ENCODE data around the gene FXR1. TPM values are rescaled to one million over a fixed set of nuclear protein-coding genes. Genes with fewer than 3 reads are reported as not detected.

The FXR1 gene
- total and polyA plus RNA-seq, 2 of the 4 experiments (the other 2 are of a cell fraction) = 110 to 182 TPM

DNA sequence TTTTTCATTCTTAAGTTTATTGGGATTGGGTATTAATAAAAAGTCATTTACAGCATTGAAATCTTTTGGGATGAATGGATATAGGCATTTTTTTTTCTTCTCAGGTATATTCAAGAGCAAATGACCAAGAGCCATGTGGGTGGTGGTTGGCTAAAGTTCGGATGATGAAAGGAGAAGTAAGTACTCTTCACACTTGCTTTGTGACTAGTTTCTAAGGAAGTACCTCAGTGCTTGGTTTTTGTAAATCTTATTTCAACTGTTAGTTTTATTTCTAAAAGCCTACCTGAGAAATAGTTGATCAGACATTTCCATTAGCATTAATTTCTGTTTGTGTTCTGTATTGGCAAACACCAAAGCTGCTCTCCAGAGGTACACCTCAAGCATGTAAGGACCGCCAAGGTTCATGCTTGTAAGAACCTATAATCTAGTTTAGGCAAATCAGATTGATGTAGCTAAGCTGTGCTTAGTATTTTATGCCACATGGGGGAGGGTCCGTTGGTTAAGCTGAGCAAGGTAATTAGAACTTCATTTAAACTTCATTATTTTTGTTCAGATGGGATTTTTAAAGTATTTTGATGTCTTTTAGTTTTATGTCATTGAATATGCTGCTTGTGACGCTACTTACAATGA, 35.4 kb downstream of the FXR1 start:
- BruUV-seq (replicated peaks) = no TSS peak
- no peak overlapping the region for H2AK5ac ChIP-seq (ENCODE audit: low read depth, low read length)
- no peak for TF ChIP-seq RCOR1 (IDR thresholded peaks at IDR 0.05; ENCODE audit: insufficient replicate concordance, low read length)
- H2AK9ac ChIP-seq (replicated peaks; ENCODE audit: low read depth, low read length, poor library complexity) = no peak overlapping the region
- no peaks in the 10 kb centered on the region for H3K9me3 ChIP-seq (ENCODE audit: control insufficient read depth, insufficient read depth, low read length)
- H3K79me1 ChIP-seq (ENCODE audit: low read depth in 1 of 2, low read length in 2 of 2) = peaks cover 21 to 24% of the 10 kb centered on the region in 2 experiments
- no peak overlapping the region for H3K4ac ChIP-seq (ENCODE audit: low read depth, low read length)
- H4K20me1 ChIP-seq (ENCODE audit: insufficient read depth, low read length) = peaks cover 10% of the 10 kb centered on the region; the same call in 1 of the 2 replicates
- H3K4me2 ChIP-seq (ENCODE audit: low read depth, low read length) = no peak overlapping the region
- H3K23ac ChIP-seq (ENCODE audit: low read depth, low read length) = no peak overlapping the region
- ChIA-PET POLR2A (ENCODE audit: unreplicated experiment) (no interaction called here), CTCF (no interaction called here)
- H3K27ac ChIP-seq (ENCODE audit: insufficient read depth, low read length) = no peak overlapping the region
- H3K4me1 ChIP-seq (ENCODE audit: control insufficient read depth, insufficient read depth, low read length) = no peaks in the 10 kb centered on the region
- no peak overlapping the region for H2AFZ ChIP-seq (replicated peaks; ENCODE audit: low read length, poor library complexity)
- no peak overlapping the region for H4K8ac ChIP-seq (ENCODE audit: low read depth in 2 of 2, low read length in 2 of 2)
- no CpG with 5 or more reads among the region's 4 CpGs for WGBS, 2 experiments (ENCODE audit: extremely low coverage in 2 of 2, insufficient read length in 1 of 2)
- no peak overlapping the region for H2BK20ac ChIP-seq (ENCODE audit: low read depth, low read length)
- dilution Hi-C loops (cut with HindIII; ENCODE audit: low sequenced_read_pairs, unreplicated experiment) = no loop called here
- no peak overlapping the region for H4K5ac ChIP-seq (ENCODE audit: low read depth, low read length)
- H3K9me1 ChIP-seq (ENCODE audit: insufficient read depth, low read length) = no peaks in the 10 kb centered on the region
- intact Hi-C loops (cut with micrococcal nuclease) = no loop called here
- H2BK120ac ChIP-seq (ENCODE audit: low read depth, low read length) = no peak overlapping the region
- no peak overlapping the region for H3K9ac ChIP-seq (ENCODE audit: low read depth, low read length)
- H3K36me3 ChIP-seq (ENCODE audit: control insufficient read depth, insufficient read depth, low read length) = peaks cover 37% of the 10 kb centered on the region
- DNase-seq (no peak), ATAC-seq (ENCODE audit: low read depth) (no peak)
- H3K27me3 ChIP-seq (ENCODE audit: control insufficient read depth, insufficient read depth, low read length) = no peaks in the 10 kb centered on the region
- no peak overlapping the region for H3K18ac ChIP-seq (ENCODE audit: low read depth, low read length)
- no peak overlapping the region for H2BK5ac ChIP-seq (ENCODE audit: low read depth, low read length, poor library complexity, severe bottlenecking)
- no peak overlapping the region for H3K56ac ChIP-seq (ENCODE audit: extremely low read depth, insufficient read depth, low read length)
- no peak overlapping the region for H4K91ac ChIP-seq (ENCODE audit: insufficient read depth, low read depth, low read length)
- no peak overlapping the region for H3K14ac ChIP-seq (replicated peaks; ENCODE audit: low read depth, low read length)
- H2BK15ac ChIP-seq (ENCODE audit: low read depth, low read length) = no peak overlapping the region
- in situ Hi-C loops (cut with MboI; ENCODE audit: low sequenced_read_pairs) = no loop called here
- no peak overlapping the region for H3K4me3 ChIP-seq (ENCODE audit: insufficient read depth, low read depth, low read length)
